GM21576 (cell line): ENCODE data around the gene DNAH6.
A peak's percentile ranks its signal among the peaks of the same experiment; 100 is the strongest.

Experiments
- ATAC-seq: cut with Tn5 transposase; IDR thresholded peaks from one replicate; pipeline ENCODE4 v1.9.1; 2021; ENCODE audit warnings: mild to moderate bottlenecking, moderate library complexity; ENCODE audit not compliant: unreplicated experiment

The DNAH6 gene

DNA sequence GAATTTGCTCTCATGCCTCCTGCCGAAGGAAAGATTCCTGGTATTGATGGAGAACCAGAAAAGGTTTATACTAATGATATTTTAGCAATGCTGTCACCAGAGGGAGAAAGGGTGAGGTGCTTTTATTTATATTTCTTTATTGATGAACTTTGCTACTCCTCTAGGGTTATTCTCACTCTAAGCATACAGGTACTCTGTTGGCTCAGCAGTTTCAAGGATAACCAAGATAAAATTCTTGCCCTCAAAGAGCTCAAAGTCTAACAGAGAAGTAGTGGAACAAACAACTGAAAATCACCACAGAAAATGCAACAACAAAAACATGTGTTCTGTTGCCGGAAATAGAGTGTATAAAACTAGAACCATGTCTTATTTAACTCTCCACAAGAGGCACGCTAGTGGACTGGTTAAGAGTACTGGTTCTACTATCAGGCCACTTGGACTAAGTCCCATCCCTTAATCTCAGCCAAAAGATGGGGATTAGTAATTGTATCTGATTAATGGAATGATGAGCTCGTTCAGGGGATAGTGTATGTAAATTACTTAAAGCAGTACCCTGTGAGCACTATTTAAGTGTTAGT is 103.6 kb downstream of the DNAH6 start:
- ATAC-seq = no peak

DNA sequence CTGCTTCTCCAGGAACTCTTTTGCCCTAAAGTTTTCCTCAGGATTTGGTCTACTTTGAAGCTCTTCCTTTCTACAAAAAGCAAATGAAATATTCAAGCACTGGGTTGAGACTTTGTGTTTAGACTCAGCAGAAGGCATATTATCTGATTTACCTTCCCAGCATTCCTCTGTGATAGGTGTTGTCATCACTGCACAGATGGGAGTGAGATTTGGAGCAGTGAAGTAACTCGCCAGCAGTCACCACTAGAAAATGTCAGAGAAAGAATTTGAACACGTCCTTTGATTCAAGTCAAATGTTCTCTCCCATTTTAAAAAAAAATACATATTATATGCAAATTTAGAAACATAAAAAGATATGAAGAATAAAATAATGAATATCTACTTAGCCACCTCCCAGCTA is 112.2 kb downstream of the DNAH6 start:
- ATAC-seq = no peak

DNA sequence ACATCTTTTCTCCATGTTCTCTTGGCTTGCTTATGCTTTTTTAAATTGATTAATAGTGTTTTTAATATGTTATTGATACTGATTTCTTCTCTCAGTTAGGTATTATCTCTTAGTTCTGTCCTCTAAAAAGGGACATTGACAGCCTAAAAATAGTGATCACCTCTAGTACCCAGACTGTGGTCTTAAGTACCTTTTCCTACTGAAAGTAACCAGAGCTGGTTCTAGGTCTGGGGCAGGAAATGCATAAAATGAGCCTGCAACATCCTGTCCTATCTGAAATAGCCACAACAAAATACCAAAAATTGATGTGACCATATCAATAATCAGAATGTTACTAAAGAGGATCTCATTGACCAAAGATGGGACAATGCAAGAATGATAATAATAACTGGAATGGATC is 113.3 kb downstream of the DNAH6 start:
- no peak for ATAC-seq

DNA sequence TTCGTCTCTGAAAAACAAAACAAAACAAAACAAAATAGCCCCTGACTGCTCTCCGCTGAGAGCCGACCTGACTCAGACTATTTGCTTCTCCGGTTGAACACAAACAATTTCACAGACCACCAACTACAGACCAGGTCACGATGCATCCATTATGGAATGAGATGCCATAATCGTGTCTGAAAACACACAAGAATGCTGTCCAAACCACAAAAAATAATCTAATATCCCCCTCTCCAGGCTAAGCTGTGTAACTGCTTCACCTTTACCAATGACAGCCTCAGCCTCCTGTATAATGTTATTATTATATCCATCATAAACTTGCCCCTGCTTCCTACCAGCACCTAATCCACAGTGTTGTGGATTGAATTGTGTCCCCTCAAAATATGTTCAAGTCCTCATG is 114.7 kb downstream of the DNAH6 start:
- peak; percentile 55 for ATAC-seq

DNA sequence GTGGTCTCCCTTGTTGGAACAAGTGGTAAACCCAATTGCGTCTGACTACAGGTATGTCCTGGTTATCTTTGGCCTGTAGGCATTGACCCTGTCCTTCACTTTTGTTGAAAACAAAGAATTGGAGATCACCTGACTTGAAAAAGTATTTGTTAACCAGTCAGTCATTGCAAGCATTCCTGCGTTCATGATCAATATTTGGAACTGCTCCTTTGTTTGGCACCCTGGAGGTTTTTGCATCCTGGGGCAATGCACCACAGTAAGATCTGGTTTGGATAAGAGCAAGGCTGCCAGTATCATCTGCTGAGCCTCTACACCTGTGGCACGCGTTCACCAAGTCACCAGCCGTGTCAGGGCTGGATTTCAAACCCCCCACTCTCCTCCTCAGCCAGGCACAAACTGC is 115.7 kb downstream of the DNAH6 start:
- ATAC-seq = no peak

DNA sequence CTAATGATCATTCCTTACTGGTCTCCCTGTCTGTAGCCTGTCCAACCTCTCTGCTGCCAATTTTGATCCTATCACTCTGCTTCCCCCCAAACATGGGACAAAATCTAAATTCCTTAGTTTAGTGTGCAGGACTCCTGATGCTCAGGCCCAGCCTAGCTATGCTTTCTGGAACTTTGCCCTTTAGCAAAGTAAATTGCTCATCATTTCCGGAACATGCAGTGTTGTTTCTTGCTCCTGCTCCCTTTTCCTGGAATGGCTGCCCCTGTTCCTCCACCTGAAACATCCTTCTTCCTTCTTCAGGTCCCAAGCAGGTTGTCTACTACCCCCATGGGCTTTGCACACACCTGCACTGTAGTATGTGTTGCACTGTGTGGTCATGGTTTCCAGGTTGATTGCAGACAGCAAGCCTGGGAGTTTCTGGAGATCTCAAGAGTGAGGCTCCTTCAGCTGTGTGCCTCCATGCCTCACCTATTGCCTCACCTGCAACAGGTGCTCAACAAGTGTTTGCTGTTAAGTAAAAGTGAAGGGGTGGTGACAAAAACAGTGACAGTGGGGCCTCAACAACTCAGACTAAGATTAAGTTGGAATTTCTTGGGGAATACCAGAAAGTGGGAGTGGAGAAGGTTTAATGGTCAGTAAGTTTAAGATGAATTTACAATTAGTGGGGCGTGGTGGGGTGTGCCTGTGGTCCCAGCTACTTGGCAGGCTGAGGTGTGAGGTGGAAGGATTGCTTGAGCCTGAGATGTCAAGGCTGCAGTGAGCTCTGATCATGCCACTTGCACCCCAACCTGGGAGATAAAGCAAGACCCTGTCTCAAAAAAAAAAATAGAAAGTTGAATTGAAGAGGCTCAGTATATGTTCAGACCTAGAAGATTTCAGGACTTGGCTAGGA is 120.0 kb downstream of the DNAH6 start:
- ATAC-seq = no peak

DNA sequence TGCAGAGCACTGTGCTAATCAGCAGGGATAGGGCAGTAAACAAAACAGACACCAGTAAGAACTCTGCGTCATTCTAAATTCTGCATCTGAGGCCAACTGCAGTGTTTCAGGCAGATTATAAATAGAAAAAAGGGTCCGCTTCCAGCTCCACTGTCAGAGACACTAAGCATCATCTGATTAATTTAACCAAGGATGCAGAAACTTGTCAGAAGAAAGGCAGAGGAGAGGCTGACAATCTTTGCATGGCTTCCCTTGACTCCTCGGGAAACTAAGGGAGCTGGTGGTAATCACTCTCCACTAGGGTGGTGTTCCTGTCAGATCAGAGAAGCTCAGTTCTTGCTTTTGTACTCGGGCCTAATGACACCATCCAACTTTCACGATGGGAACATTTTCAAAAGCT is 123.5 kb downstream of the DNAH6 start:
- no peak for ATAC-seq

DNA sequence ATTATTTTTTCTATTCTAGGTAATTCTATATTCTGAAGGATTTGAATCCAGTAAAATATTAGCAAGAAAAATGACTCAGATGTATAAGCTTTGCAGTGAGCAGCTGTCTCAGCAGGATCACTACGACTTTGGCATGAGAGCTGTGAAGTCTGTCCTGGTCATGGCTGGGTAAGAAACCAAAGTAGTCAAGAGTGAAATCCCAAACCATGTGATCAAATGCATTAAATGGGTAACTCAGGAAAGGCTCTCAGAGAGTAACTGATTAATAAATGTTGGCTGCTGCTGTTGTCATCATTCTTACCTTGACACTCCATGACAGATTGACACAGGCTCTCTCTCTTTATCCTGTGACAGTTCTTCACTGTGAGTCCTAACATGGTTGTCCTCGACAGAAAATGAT is 124.1 kb downstream of the DNAH6 start:
- no peak for ATAC-seq

DNA sequence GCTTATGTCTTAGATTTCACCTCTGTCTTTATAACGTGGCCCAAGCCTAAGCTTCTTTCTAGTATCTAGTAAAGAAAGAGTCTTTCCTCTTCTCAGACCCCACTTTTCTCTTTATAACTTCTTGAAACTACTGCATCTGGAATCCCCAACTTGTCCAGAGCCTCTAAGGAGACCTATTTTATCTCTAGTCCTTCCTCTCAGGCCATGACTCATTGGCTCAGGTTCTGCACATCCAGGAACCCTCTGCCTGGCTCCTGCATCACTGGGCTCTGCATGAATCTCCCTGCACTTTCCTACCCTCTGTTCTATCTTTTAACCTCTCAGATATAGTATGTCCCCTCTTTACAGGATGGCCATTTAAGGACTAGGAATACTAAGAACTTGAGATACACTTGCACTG is 124.7 kb downstream of the DNAH6 start:
- ATAC-seq = no peak

DNA sequence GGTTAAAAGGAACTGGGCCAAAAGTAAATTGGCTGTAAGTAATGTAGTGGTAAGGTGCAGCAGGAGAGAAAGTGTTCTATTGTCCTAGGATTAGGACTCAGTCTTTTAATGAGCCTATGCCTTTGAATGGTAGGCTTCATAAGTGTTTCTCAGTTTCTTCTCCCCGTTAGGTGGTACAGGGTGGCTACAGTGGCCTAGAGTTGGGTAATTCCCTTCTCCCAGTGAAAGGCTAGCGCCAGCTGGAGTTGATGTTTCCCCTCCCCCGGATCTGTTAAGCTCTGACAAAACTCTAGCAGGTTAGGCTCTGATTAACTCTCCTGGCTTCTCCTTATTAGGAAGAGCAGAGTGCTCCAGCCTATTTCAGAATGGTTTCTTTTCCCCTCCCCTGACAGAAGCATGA is 127.7 kb downstream of the DNAH6 start:
- no peak for ATAC-seq

DNA sequence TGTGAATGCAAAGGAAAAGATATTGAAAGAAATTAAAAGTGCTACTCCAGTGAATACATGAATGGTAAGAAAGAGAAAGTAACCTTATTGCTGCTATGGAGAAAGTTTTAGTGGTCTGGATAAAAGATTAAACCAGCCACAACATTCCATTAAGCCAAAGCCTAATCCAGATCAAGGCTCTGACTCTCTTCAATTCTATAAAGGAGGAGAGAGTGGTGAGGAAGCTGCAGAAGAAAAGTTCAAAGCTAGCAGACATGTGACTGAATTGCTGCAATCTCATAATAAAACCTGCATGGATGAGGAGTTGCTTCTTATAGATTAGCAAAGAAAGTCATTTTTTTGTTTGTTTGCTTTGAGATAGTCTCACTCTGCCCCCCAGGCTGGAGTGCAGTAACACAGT is 130.2 kb downstream of the DNAH6 start:
- no peak for ATAC-seq

DNA sequence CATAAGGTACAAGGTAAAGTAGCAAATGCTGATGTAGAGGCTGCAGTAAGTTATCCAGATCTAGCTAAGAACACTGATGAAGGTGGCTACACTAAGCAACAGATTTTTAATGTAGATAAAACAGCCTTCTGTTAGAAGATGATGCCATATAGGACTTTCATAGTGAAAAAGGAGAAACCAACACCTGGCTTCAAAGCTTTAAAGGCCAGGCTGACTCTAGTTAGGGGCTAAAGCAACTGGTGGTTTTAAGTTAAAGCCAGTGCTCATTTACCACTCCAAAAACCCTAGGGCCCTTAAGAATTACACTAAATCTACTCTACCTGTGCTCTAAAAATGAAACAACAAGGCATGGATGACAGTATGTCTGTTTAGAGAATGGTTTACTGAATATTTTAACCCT is 131.0 kb downstream of the DNAH6 start:
- ATAC-seq = no peak

DNA sequence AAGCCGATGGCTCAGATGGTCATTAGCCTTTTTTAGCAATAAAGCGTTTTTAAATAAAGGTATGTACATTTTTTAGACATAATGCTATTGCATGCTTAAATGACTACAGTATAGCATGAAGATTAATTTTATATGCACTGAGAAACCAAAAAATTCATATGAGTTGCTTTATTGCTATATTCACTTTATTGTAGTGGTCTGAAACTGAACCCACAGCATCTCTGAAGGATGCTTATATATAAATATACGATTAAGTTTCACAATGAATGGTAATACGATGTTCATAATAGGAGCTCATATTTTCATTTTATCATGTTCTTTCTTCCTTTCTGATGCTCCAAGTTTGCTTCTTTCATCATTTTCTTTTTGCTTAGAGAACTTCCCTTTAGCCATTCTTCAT is 132.8 kb downstream of the DNAH6 start:
- ATAC-seq = no peak

DNA sequence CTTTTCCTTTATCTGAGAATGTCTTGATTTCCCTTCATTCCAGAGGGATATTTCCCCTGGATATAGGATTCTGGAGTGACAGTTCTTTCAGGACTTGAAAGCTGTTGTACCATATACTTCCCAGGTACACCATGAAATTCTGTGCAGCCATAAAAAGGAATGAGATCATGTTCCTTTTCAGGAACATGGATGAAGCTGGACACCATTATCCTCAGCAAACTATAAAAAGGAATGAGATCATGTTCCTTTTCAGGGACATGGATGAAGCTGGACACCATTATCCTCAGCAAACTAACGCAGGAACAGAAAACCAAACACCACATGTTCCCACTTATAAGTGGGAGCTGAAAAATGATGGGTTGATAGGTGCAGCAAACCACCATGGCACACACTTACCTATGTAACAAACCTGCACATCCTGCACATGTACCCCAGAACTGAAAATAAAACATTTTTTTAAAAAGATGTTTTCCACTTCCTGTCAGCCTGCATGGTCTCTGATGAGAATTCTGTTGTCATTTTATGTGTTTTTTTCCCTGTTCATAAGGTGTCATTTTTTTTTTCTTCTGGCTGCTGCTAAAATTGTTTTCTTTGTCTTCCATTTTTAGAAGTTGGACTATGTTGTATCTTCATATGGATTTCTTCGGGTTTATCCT is 133.3 kb downstream of the DNAH6 start:
- no peak for ATAC-seq

DNA sequence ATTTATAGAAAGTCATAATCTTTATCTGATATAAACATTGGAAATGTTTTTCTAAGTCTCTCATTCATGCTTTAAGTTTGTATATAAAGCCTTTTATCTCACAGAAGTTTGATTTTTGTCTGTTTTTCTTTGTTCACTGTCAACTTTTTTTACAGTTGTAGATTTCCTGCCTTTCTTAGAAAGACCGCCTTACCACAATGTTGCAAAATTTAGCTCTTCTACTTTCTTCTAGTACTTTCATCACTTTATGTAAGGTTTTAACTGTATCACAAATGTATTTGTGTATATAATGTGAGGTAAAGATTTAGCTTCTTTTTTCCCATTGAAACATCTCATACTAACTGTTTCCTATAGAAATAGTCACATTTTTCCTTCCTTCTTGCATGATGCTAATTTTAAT is 136.1 kb downstream of the DNAH6 start:
- ATAC-seq = no peak

DNA sequence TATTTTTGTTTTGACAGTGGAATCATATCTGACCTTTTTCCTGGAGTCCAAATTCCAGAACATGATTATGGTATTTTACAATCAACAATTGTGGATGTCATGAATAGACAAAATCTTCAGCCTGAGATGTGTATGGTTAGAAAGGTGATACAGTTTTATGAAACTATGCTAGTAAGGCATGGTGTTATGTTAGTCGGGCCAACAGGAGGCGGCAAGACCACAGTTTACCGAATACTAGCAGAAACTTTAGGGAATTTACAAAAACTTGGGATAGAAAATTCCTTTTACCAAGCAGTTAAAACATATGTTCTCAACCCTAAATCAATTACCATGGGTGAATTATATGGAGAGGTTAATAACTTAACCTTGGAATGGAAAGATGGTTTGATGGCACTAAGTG is 137.0 kb downstream of the DNAH6 start:
- no peak for ATAC-seq

DNA sequence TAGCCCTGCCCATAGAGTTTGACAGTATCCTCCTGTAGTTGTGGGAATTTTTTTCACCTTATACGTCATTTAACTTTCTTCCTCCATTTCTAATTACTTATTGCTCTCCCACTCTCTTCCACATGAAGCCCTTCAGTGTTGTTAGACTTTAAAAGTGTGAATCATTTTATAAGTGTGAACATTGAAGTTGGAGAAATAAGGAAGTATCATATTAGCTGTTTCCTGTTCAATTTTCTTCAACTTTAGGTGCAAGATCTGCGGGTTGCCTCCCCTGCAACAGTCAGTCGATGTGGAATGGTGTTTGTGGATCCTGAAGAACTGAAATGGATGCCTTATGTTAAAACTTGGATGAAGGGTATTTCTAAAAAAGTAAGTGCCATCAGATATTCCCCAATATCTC is 138.1 kb downstream of the DNAH6 start:
- ATAC-seq = no peak

DNA sequence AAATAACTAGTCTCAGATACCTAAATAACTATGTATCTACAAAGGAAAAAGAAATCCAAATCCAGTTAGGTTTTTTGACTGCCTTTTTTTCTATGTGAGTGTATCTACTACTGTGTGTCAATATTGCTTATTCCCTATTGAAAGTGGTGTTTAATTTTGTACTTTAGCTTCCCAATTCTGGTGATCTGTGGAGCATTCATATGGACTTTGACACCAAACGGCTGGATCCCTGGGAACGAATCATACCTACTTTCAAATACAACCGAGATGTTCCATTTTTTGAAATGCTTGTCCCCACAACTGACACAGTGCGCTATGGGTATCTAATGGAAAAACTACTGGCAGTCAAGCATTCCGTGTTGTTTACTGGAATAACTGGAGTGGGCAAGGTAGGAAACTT is 152.8 kb downstream of the DNAH6 start:
- no peak for ATAC-seq

DNA sequence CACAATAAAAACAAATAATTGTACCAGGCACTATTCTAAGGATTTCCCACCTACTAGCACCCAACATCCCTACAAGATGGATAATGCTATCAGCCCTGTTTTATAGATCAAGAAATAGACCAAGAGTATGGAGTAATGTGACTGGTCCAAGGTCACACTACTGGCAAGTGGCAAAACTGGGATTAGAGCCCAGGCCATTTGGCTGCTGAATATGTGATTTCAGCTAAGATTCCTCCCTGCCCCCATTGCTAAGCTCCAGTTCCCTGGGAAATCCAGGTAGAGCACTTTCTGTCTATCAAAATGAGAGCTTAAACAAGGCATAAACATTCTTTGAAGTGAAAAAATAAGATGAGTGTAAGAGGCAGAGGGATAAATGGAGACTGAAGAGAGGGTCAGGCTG is 157.8 kb downstream of the DNAH6 start:
- ATAC-seq = no peak

DNA sequence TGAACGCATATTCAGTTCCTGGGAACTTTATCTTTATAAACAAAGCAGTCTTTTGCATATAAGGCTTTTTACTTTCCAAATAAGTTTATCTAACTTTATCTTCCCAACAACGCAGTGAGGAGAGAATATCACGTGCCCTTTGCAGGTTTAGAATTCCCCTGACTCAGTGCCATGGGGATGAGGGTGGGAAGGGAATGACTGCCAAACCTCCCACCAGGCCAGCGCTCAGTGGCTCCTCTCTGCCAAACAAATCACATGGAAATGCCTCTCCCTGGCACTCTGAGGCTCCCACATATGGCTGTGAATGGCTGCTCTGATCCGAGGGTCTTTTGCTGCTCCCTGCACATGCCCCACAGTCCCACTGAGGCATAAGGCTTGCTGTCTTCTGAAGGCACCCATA is 158.3 kb downstream of the DNAH6 start:
- no peak for ATAC-seq

DNA sequence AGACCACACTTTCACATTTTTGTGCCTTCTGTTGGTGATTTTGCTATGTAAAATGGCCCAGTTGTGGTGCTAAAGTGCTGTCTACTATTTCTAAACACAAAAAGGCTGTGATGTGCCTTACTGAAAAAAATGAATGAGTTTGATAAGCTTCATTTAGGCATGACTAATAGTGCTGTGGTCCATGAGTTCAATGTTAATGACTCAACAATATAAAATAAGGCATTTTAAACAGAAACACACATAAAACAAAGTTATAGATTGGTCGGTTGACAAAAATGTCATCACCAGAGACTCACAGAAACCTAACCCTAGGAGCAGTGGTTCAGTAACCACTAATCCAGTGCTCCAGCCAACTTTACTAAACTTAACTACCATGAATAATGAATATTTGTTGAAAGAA is 160.0 kb downstream of the DNAH6 start:
- ATAC-seq = no peak

DNA sequence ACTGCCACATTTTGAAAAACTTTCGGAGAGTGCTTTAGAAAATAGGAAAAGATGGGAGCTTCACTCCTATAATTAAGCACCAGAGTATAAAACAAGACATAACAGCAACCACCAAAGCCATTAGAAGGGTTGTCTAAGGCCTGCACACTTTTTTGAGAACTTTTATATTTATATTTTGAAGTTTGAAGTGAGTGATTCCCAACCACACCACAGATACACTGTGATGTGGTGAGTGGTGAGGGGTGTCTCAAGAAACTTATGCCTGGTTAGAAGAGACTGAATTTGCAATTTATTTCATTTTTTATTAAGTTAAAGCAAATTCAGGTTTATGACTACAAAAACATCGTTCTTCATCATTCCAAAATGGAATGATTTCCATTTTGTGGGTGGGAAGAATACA is 161.9 kb downstream of the DNAH6 start:
- ATAC-seq = no peak
